Dedifferentiated amniotic fluid mesenchymal stem cell (primary cell): ENCODE results near the gene THTPA.
"Not testable (repeated sequence)": the region's sequence is repeated elsewhere in the genome, so short reads cannot be mapped to it uniquely, and the experiment has no call there.

Source experiments
- DNase-seq: peaks from one replicate; pipeline ENCODE4 v3.0.0-alpha.2; 2016; ENCODE audit errors: extremely low spot score

The THTPA gene

DNA sequence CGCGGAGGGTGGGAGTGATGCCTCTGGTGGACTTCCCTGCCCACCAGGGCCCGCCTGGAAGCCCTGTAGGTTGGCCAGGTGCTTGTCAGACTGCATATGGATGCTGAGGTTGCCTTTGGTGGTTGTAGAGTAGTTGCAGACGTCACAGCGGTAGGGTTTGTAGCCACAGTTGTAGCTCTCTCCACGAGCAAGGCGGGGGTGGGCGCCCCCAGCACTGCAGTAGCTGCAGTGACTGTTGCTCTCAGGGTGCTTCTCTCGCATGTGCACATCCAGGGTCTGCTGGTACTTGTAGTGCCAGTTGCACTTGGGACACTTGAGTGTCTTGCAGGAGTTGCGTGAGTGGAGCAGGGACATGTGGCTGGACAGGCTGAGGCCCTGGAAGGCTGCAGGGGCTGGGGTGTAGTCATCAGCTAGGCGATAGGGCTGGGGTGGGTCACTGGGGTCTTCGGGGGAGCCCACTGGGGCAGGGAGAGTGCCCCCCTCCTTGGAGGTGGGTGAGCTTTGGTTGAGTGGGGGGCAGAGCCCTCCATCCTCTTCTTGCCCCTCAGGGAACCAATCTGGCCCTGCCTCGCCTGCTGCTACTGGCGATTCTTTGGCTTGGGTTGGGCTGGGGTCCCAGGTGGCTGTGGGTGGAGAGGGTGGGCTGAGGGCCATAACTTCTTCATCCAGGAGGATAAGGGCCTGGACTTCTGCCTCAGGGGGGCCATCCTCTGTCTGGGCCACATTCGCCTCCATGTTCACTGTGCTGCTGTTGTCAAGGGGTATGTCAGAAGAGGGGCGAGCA, 22.2 kb upstream of the THTPA start:
- DNase-seq = no peak

DNA sequence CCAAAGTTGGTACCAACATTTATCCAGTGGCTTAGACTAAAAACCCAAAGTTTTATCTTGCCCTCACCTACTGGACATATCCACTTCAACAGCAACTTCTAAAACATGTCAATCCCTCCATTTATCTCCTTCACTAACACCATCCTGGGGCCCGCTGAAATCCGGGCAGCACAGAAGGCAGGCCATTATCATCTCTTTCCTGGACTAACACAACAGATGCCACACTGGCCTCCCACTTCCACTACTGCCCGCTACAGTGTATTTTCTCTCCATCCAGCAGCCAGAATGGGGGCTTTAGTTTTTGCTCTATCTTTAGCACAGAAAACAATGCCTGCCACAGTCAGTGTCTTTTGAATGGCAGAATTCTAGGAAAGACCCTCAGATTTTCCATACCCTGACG, 20.1 kb upstream of the THTPA start:
- DNase-seq = no peak

DNA sequence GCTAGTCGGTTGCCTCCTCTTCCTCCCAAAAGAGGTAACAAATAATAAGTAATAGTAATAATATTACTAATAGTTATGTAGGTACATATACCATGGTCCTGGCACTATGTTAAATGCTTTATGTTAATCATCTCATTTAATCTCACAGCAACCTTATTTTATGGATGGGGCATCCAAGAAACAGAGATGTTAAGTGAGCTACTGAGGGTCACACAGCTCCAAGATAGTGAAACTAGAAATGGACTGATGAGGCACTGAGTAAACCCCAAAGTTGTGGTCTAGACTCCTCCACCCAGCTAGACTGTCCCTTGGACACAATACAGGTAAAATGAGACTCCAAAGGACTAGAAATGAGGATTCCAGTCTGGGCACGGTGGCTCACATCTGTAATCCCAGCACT, 19.6 kb upstream of the THTPA start:
- DNase-seq = no peak

DNA sequence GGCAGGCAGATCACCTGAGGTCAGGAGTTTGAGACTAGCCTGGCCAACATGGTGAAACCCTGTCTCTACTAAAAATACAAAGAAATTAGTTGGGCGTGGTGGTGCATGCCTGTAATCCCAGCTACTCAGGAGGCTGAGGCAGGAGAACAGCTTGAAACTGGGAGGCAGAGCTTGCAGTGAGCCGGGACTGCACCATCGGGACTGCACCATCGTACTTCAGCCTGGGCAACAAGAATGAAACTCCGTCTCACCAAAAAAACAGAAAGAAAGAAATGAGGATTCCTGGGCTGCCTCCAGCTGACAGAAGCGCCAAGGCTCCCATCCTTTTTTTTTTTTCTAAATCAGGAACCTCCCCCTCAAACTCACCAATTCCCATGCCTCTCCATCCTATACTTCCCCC, 19.2 kb upstream of the THTPA start:
- DNase-seq = not testable (repeated sequence)

DNA sequence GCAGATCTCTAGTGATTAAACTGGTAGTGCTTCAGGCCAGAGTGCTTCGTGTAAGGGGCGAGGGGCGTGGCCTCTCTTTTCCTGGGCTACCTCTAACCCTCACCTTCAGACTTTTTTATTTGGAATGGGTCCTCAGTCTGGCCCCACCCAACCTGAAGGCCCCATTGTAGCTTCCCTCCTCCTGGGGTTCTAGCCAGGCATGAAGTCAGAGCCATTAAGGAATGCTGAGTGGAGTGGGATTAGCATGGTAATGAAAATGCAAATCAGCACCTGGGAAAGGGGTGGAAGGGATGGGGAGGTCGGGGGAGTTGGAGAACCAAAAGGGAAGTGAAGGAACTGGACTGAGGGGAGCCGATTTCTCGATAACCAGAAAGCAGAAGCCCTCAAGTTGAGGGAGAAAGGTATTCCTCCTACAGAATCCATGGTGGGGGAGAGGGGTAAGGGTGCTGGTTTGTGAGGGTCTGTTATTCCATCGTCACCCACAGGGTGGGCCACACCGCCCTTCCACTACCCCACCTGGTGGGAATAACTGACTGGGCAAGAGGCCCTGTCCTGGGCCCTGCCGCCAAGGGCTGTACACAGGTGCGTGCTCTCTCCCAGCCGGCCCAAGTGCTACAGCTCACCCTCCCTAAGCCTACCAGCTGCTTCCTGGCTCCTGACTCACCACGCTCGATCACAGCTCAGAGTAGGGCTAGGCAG, 18.6 kb upstream of the THTPA start:
- DNase-seq = no peak

DNA sequence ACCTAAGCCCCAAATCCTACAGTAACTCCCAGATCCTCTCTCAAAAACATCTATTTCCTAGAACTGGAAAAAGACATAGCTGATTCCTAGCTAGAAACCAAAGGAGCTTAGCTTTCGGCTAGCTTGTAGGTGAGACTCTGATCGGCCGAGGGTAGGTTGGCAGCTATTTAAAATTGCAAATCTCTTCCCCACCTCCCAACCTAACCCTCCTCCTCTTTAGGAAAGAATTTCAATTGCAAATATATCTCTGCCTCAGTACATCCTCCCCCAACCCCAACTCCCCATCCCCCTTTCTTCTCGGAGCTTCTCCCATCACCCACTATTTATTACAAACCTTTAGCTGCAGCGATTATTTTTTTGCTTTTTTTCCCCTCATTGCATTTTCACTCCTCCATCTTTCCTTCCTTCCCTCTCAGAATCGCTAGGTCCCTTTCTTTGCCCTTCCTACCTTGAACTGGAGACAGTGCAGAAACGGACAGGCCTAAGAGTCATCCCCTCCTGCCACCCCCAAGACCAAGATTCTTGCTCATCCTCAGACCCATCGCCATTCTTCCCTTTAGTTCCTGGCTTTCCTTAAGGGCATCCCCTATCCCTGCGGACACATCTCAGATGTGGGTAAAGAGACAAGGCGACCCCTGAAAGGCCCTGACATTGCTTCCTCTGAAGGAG, 17.9 kb upstream of the THTPA start:
- no peak for DNase-seq

DNA sequence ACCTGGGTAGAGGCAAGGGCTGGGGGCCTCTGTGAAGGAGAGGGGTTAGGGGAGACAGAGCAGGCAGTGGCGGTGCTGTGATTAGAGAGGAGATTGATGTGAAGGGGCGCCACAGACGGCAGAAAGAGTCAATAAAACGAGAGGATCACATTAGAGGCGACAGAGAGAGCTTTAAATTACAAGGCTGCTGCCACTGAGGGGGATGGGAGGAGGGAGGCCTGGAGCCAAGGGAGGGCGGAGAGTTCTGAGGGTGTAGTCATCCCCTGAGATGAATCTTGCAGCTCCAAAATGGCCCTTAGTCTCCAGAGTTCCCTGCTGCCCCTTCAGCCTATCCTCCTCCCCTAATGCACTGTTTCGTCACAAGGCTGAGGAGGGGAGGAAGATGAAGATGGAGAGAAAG, 17.3 kb upstream of the THTPA start:
- DNase-seq = no peak

DNA sequence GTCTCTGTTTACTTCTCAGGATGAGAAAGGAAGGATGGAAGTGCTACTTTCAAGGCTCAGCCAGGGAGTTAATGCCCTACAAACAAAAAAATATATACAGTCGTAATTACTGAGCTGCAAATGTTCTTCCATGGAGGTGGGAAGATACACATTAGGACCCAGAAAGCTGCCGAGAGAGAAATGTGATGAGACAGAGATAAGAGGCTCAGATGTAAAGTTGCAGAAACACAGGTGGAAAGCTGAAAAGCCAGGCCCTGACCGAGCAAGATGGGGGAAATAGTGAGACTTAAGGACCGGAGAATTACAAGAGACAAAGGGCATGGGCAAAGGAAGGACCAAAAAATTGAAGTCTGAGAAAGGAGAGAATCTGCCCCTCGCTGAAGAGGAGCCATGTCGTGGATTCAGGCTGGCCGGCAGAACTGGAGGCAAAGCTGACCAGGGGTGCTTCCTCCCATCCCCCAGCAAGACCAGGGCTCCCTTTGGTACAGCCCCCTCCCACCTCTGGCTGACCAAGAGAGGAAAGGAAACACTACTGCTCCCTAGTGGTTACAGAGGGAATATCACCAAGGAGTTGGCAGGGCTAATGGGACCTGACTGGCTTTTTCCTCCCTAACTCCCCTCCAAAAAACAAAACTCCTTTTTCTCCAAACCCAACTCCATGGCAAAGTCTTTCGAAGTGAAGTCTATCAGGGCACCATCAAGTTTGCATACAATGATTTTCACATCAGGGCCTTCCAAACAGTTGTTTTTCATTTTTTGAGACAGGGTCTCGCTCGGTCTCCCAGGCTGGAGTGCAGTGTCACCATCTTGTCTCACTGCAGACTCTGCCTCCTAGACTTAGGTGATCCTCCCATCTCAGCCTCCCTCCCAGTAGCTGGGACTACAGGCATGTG, 16.6 kb upstream of the THTPA start:
- DNase-seq = no peak

DNA sequence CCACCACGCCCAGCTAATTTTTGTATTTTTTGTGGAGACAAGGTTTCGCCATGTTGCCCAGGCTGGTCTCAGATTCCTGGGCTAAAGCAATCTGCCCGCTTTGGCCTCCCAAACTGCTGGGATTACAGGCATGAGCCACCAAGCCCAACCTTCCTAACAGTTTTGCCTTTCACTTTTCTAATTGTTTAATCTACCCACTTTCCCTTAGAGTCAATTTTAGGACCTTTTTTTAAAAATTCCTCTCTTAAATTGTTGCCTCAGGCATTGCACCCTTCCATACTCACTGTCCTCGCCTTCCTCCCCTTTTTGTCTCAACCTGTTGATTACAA, 16.0 kb upstream of the THTPA start:
- DNase-seq = no peak

DNA sequence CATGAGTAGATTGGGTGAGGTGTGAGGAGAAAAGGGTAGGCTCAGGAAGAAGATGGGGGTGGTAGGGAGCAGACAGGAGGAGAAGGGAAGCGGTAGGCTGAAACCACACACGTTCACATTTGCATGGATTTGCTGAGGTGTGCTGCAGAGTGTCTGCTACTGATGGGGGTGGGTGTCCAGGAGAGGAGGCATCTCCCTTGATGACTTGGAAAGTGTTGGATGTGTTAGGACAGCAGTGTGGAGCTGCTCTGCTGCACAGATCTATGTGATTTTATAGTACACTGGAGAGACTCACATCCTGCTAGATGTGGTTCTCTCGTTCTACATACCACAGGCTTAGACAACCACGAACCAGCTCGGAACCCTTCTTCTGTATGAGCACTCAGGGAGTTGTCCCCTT, 13.8 kb upstream of the THTPA start:
- DNase-seq = no peak

DNA sequence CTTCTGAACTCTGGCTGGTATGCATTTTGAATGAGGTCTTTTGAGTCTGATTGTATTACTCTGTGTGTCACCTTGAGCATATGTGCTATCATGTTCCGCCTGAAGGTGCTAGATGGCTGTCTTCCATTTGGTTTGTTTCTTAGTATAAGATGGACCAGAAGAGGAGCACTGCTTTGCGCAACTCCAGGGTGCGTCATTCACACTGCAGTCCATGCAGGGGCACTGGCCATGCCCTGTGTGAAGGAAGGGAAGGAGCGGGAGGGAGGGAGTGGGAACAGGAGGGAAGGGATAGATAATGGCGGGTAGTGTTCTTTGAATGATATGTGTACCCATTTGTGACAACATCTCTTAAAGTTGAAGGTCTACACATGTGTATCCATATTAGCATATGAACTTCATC, 12.7 kb upstream of the THTPA start:
- DNase-seq = no peak

DNA sequence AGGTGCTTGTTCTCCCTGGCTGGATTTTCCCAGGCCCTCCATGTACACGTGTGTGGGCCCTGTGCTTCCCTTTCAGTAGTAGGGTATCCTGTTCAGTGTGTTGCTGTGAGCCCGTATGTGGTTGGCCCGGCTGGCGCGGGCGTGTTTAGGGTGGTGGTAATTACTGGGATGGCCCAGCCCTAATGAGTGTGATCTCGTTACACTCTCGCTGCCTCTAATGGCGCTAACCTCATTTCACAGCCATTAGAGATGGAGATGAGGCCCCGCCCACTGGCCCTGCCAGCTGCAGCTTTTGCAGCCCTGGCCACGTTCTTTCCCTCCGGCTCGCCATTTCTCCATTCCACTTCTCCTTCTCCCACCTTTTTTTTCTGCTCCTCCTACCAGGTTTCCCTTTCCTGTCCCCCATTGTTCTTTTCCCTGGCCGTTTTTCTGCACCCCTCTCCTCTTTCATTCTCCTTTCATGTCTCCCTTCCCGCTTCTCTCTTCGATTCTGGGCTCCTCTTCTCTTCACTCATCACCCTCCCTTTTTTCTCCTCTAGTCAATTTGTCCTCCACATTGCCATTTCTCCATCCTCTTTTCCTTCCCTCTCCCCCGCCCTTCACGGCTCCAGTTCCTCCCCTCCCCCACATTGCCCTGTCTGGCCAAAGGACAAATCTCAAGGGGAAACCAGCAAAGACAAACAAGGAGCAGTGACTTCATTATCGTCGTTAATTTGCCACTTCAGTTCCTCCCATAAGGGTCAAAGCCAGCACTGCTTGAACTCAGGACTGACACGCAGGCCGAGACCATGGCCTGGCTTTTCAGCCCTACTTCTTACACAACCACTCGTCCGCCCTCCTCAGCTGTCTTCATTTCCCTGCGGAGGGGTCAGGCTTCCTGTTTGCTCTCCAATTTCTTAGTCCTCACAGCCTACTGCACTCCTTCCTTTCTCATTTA, 11.3 kb upstream of the THTPA start:
- DNase-seq = no peak

DNA sequence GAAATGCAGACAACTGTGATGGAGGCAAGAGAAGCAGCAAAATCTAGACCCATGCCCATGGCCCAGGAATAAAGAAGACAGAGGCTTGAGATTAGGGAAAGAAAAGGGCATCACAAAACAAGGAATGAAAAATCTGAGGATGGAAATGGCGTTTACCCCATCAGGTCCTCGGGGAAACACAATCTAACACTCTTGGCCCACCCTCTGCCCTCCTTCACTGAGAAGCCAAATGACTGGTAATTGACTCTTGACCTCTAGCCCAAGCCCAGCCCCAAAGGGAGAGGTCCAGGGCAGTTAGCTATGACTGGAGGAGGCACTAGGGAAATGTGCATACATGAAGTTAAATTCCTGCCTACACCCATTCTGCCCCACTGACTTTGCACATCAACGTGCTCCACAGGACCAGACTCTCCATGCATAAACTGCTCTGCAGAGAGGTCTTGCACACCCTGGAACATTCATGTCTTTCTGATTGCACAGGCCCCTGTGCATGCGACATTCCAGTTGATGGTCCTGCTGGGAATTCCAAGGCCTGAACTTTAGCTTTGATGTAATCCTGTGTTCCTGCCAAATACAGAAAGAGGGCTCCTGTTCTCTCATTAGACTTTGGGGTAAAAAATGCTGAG, 10.2 kb upstream of the THTPA start:
- DNase-seq = no peak

DNA sequence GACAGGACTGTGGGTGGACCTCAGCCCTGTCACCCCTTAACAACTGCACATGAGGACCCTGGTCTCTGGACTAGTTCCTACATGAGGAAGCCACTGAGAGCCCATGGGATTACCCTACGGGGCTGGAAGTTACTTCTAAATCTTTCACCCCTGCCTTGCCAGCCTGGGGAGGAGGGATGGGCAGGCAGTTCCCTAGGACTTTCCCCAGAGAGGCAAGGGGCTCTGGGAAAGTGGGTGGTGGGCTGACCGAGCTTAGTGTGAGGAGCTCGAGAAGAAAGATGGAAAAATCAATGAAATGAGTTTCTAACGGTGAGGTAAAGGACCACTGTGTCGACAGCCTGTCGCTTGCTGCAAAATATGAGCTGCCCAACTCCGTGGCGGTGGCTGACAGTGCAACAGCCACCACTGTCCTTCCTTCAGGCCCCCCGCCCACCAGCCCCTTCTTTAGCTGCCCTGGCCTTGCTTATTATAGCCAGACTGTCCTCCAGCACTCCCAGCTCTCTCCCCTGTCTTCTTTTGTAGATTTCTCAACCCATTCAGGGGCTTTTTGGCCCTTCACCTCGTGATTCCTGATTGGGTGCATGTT, 9.5 kb upstream of the THTPA start:
- no peak for DNase-seq

DNA sequence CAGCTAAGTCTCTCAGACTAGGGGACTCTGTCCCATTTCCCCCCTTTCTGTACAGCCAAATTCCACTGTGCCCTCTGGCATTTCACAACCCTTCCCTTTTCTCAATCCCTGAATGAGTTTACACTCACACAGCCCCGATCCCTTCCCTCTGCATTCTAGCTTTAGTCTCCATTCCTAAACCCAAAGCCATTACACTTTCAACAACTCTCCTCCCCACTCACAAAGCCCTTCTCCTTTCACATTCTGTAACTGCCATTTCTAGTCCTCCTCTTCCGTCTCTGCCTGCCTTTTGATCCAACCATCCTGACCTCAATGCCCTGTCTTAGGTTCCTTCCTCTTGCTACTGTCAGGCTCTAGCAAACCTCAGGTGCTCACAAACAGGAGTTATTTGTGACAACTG, 8.1 kb upstream of the THTPA start:
- no peak for DNase-seq

DNA sequence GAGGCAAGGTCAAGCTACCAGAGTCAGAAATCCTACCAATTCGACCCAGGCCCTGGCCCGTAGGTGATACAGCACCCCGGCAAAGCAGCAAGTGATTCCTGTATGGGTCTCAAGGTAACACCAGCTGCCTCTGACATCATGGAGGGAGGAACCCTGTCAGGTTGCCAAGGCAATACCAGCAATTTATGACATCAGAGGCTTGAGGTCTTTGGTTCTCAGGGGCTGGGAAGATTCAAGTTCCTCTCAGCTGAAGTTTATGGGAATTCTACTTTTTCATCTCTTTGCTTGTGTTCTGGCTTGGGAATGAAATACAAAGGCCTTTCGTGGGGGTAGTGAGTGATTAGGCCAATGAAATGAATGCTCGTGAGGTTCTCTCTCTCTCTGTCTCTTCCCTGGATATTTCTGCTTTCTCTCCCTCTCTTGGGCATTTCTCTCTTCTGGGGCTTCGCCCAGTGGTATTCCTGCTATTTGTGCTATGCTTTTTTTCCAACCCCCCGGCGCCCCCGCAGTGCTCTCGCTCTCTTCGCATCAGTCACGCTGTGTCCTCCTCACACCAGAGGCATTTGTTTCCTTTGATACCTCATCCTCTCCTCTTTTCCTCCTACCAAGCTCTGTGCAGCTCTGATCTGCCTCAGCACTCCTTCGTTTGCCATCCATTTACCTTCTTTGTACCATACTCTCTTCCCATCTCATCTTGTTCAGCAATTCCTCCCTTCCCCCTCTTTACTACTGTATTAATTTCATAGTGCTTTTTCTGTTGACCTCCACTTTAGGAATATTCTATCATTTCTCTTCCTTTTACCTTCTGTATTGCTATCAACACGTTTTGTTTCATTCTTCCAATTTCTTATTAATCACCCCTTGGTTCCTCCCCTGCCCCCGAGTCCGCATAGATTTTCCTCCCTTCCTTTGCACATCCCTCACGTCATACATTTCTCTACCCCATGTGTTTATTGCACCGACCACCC, 7.4 kb upstream of the THTPA start:
- no peak for DNase-seq

DNA sequence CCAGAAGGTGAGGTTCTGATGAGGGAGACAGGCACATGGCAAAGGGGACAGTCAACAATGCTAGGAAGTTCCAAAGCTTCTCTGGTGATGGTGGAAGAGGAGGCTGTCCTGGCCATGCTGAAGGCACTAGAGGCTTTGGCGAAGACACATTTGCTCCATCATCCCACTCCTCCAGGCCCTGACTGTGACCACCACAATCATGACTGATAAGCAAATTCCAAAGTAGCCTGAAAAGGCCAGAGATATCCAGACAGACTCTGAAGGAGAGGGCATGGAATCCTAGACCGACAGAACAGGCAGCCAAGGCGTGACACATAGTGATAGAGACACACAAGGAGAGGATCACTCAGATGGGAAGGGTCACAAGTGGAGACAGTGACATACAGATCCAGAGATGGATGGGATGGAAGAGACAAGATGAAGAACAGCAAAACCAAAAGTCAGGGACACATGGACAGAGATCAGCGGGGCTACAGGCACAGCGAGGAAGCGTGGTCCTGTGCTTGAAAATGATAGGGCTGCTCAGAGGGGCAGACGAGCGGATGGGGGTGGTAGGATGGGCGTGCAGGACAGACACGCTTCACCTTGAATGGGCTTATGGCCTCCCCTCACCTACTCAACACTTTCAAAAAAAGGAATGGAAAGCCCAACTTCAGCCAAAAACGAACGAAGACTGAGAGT, 5.8 kb upstream of the THTPA start:
- DNase-seq = no peak

DNA sequence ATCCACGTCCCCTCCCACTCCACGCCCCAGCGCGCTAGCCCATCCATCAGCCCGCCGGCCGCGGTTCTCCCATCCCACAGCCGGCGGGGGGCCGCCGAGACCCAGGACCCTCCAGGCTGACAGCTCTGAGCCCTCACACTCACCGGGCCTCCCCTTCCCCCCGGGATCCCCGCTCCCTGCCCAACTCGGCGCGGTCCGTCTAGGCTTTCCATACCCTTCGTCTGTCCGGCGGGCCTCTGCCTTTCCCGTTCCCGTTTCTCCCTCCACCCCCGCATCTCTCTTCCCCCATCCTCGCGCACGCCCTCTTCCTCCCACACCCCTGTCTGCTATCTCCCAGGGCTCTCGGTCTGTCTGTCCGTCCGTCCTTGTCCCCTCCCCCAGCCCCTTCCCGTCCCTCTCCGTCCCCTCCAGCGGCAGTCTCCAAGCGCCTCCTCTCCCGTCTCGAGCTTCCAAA, 5.2 kb upstream of the THTPA start:
- no peak for DNase-seq
